Measurements from ENCODE around the gene KRTAP10-8.
"Not testable (repeated sequence)": the region's sequence is repeated elsewhere in the genome, so short reads cannot be mapped to it uniquely, and the experiment has no call there.

GRCh38 chr21:44580231-44580821 is 31.6 kb upstream of the KRTAP10-8 start, which contains the start of gene KRTAP10-5:
- not testable (repeated sequence) for TF ChIP-seq CTCF (IDR thresholded peaks at IDR 0.05; ENCODE audit: poor library complexity, severe bottlenecking); EP300 (conservative IDR thresholded peaks at IDR 0.05; ENCODE audit: poor library complexity, severe bottlenecking); EZH2 (IDR thresholded peaks at IDR 0.05; ENCODE audit: borderline replicate concordance, insufficient read depth, low read length, poor library complexity, severe bottlenecking); TAF1 (IDR thresholded peaks at IDR 0.05; ENCODE audit: low read depth); POLR2AphosphoS5 (IDR thresholded peaks at IDR 0.05); MXI1 (conservative IDR thresholded peaks at IDR 0.05; ENCODE audit: poor library complexity, severe bottlenecking); REST (IDR thresholded peaks at IDR 0.05; ENCODE audit: borderline replicate concordance)
